Activated B cell treated with CpG ODN at 0.5 μM for 24 hours (primary cell): ENCODE measurements around the gene ADAMTS15. TPM values are rescaled to one million over a fixed set of nuclear protein-coding genes. Genes with fewer than 3 reads are reported as not detected.

Experiments
- ATAC-seq: fragments of 200-7000 bp; cut with Tn5 transposase; one replicate; pipeline ENCODE4 v1.10.0; 2021; ENCODE audit warnings: low read depth, mild to moderate bottlenecking, moderate library complexity
- CTCF ChIA-PET: fragments of 350-600 bp; sonication (Branson Sonifier 250); formaldehyde crosslinking; loops from one replicate; lab custom pipeline; 2021; ENCODE audit warnings: antibody characterized with exemption; lab: Charles Lee
- POLR2A ChIA-PET: fragments of 350-600 bp; sonication (Branson Sonifier 250); formaldehyde crosslinking; loops from one replicate; lab custom pipeline; 2021; ENCODE audit warnings: antibody characterized with exemption; lab: Charles Lee
- DNase-seq: peaks from one replicate; pipeline ENCODE4 v3.0.0; 2022
- H3K27ac Mint-ChIP-seq: one replicate; pipeline ENCODE4 v1.8.0; 2020; ENCODE audit warnings: mixed read lengths
- H3K27me3 Mint-ChIP-seq: one replicate; pipeline ENCODE4 v1.8.0; 2021; ENCODE audit warnings: mixed read lengths
- H3K36me3 Mint-ChIP-seq: one replicate; pipeline ENCODE4 v1.8.0; 2021; ENCODE audit warnings: low read depth, mixed read lengths
- H3K4me1 Mint-ChIP-seq: one replicate; pipeline ENCODE4 v1.8.0; 2021; ENCODE audit warnings: mixed read lengths
- H3K4me3 Mint-ChIP-seq: one replicate; pipeline ENCODE4 v1.8.0; 2020; ENCODE audit warnings: mild to moderate bottlenecking, mixed read lengths
- H3K9me3 Mint-ChIP-seq: one replicate; pipeline ENCODE4 v1.8.0; 2020; ENCODE audit warnings: mixed read lengths
- CTCF ChIP-seq: fragments of 200-600 bp; IDR thresholded peaks from one replicate; pipeline ENCODE4 v1.8.0; 2022; ENCODE audit warnings: antibody characterized with exemption, mild to moderate bottlenecking
- intact Hi-C: fragments of 100-400 bp; cut with micrococcal nuclease; formaldehyde crosslinking; loops from one replicate; pipeline ENCODE4 v1.15.1; 2024
- total RNA-seq: library from RNA; stranded (reverse); gene quantifications from 2 replicates; pipeline ENCODE4 v1.2.3, GENCODE V29; 2022

Gene ADAMTS15
- total RNA-seq, 1 donor from 2014 or later = not detected

DNA sequence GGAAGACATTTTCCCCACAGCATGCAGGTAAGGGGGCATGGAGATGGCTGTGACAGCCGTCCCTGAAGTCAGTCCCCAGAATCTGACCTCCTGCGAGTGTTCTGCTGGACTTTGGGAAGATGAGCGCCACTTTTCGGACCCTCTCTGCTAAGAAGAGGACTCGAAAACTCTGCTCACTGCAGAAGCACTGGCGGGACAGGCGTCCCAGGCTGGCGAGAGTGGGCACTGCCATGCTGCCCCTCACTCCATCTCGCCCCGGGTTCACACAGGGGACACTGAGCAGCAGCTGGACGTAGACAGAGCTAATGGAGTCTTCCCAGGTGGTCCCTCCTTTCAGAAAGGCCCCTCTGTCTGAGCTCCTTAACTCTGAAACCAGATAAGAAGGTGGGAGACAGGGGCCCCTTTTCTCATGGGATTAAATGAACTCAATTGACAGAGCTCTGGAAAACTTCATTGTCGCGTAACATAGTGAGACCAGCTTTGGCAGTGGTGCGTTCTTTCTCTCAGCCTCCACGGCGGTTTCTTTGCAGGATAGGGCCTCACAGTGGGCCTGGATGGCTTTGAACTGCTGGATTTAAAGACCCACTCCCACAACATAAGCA, 24.8 kb upstream of the ADAMTS15 start:
- ChIA-PET CTCF (interaction anchor here (0.9 to 2.2 kb wide), 3 partner anchors 11 to 439 kb away, joined by 4 to 5 read pairs (median 5); no protein-coding TSS in a partner anchor), POLR2A (no interaction called here)
- H3K4me3 Mint-ChIP-seq = no peak overlapping the region
- ATAC-seq (no peak), DNase-seq (no peak)
- no peaks in the 10 kb centered on the region for H3K36me3 Mint-ChIP-seq
- H3K4me1 Mint-ChIP-seq = peaks cover 7% of the 10 kb centered on the region
- peaks cover 43% of the 10 kb centered on the region for H3K27me3 Mint-ChIP-seq
- intact Hi-C loops = no loop called here
- TF ChIP-seq CTCF = no peak
- no peaks in the 10 kb centered on the region for H3K9me3 Mint-ChIP-seq
- no peak overlapping the region for H3K27ac Mint-ChIP-seq

DNA sequence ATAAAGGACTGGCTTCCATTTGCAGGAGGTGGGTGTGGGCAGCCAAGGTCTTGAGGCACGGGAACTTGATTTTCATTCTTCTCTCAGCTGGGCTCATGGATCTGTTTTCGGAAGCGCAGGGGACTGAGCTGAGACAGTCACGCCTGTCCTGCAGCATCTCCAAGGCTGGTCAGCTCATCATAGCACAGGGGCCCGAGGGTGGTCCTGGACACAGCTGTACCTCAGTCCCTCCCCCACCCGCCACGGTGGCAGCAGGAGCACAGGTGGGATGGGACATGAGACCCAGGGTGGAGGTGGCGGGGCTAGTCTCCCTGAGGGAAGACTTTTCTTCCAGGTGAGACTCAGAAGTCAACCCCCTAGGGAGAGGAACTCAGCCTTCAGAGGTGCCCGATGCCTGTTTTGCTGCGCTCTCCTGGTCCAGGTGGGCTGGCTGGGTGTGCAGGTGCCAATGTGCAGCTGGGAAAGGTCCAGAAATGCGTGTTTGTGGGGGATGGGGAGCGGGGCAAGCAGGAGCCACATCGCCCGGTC, 23.8 kb upstream of the ADAMTS15 start:
- CTCF ChIA-PET = interaction anchor here (1.8 to 2.2 kb wide), 2 partner anchors 212 to 438 kb away, joined by 5 read pairs; no protein-coding TSS in a partner anchor
- intact Hi-C loops = no loop called here
- H3K9me3 Mint-ChIP-seq = no peaks in the 10 kb centered on the region
- ATAC-seq (no peak), DNase-seq (no peak)
- no peak overlapping the region for H3K4me3 Mint-ChIP-seq
- H3K27me3 Mint-ChIP-seq = peaks cover 53% of the 10 kb centered on the region
- H3K36me3 Mint-ChIP-seq = no peaks in the 10 kb centered on the region
- no peak overlapping the region for H3K27ac Mint-ChIP-seq
- POLR2A ChIA-PET = no interaction called here
- H3K4me1 Mint-ChIP-seq = peaks cover 13% of the 10 kb centered on the region
- TF ChIP-seq CTCF = no peak

DNA sequence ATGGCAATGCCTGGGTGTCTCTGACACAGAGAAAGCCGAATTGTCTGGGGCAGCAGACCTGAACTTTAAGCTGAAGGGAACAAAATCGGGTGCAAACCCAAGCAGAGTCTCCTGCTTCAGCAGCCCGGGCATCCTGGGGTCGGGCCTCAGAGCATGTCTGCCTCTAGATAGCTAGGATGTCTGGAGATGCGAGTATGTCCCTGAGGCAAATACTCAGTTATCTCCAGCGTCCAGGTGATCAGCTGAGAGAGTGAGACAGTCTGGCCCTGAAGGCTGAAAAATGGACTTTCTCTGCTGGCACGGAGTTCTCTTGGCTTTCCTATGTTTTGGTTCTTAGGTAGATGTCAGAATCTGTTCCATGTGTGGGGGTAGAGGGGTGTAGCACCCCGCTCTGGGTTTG, 23.3 kb upstream of the ADAMTS15 start:
- H3K36me3 Mint-ChIP-seq = no peaks in the 10 kb centered on the region
- H3K4me3 Mint-ChIP-seq = no peak overlapping the region
- intact Hi-C loops = no loop called here
- CTCF ChIA-PET = interaction anchor here (0.9 to 2.2 kb wide), 3 partner anchors 10 to 437 kb away, joined by 3 to 5 read pairs (median 5); no protein-coding TSS in a partner anchor
- no peak for ATAC-seq
- POLR2A ChIA-PET = no interaction called here
- H3K4me1 Mint-ChIP-seq = peaks cover 13% of the 10 kb centered on the region
- TF ChIP-seq CTCF = no peak
- no peak overlapping the region for H3K27ac Mint-ChIP-seq
- H3K27me3 Mint-ChIP-seq = peaks cover 58% of the 10 kb centered on the region
- no peaks in the 10 kb centered on the region for H3K9me3 Mint-ChIP-seq
- DNase-seq = no peak

- H3K36me3 Mint-ChIP-seq = no peaks in the 10 kb centered on the region
- H3K27me3 Mint-ChIP-seq = peaks cover 59% of the 10 kb centered on the region
- no peak overlapping the region for H3K4me3 Mint-ChIP-seq
- POLR2A ChIA-PET = no interaction called here
- intact Hi-C loops = no loop called here
- H3K4me1 Mint-ChIP-seq = peaks cover 15% of the 10 kb centered on the region
- H3K27ac Mint-ChIP-seq = no peak overlapping the region
- DNase-seq = no peak
- TF ChIP-seq CTCF = no peak
- no peaks in the 10 kb centered on the region for H3K9me3 Mint-ChIP-seq
- no peak for ATAC-seq
- CTCF ChIA-PET = interaction anchor here (1.0 to 1.1 kb wide), 2 partner anchors 213 to 436 kb away, joined by 3 read pairs; no protein-coding TSS in a partner anchor
Observed at GRCh38 chr11:130426223-130426836, 22.1 kb upstream of the ADAMTS15 start.

- H3K27ac Mint-ChIP-seq = no peak overlapping the region
- peak overlapping the region; percentile 13 for H3K4me3 Mint-ChIP-seq
Observed at GRCh38 chr11:130426837-130427341, 21.6 kb upstream of the ADAMTS15 start.

More at GRCh38 chr11:130426837-130427341, 21.6 kb upstream of the ADAMTS15 start:
- ChIA-PET CTCF (interaction anchor here (1.0 to 1.1 kb wide), 2 partner anchors 214 to 435 kb away, joined by 3 read pairs; no protein-coding TSS in a partner anchor), POLR2A (no interaction called here)
- no peak for ATAC-seq
- Mint-ChIP-seq H3K36me3 (no peaks in the 10 kb centered on the region), H3K4me1 (peaks cover 16% of the 10 kb centered on the region), H3K9me3 (no peaks in the 10 kb centered on the region), H3K27me3 (peaks cover 56% of the 10 kb centered on the region)
- DNase-seq = no peak
- intact Hi-C loops = no loop called here
- TF ChIP-seq CTCF = no peak
